ENCODE measurements around the gene RYR2. TPM values are rescaled to one million over a fixed set of nuclear protein-coding genes. Genes with fewer than 3 reads are reported as not detected.

RYR2 gene
- total and polyA plus RNA-seq, 9 of the 15 experiments (the other 6 are each of a cell fraction or from before 2014, with no cell fraction given): 0.03 to 0.42 (median 0.14) TPM

- no peak for ATAC-seq
- no peak for TF ChIP-seq ZNF354B (CRISPR knock-in tag; IDR thresholded peaks at IDR 0.05)
- TF ChIP-seq KAT8 (IDR thresholded peaks at IDR 0.05; ENCODE audit: low read depth): no peak
- TF ChIP-seq ZC3H8 (IDR thresholded peaks at IDR 0.05): no peak
- TF ChIP-seq SMAD3 (CRISPR knock-in tag; conservative IDR thresholded peaks at IDR 0.05): no peak
- TF ChIP-seq HNRNPLL (IDR thresholded peaks at IDR 0.05; ENCODE audit: low read depth, low read length, poor library complexity, severe bottlenecking): no peak
- TF ChIP-seq RHOXF2B (CRISPR knock-in tag; conservative IDR thresholded peaks at IDR 0.05): no peak
- no peak for TF ChIP-seq ZNF146 (CRISPR knock-in tag; IDR thresholded peaks at IDR 0.05; ENCODE audit: unreplicated experiment)
- no peak for TF ChIP-seq NR2F6 (CRISPR knock-in tag; IDR thresholded peaks at IDR 0.05)
- no peak for TF ChIP-seq PTRF (tag; IDR thresholded peaks at IDR 0.05)
- no peak for TF ChIP-seq CEBPG (CRISPR knock-in tag; IDR thresholded peaks at IDR 0.05)
- TF ChIP-seq CEBPG (tag; conservative IDR thresholded peaks at IDR 0.05 in 1 of 2, IDR thresholded peaks at IDR 0.05 in 1 of 2): no peak
- TF ChIP-seq ARID1B (IDR thresholded peaks at IDR 0.05): no peak
- H4K20me1 ChIP-seq (replicated peaks; ENCODE audit: control insufficient read depth, insufficient read depth, low read length): no peaks in the 10 kb centered on the region
- no peak overlapping the region for H3K4me3 ChIP-seq
- H3K27ac ChIP-seq (ENCODE audit: extremely low read depth, low read depth, low read length): no peak overlapping the region
- POLR2A ChIA-PET: no interaction called here
- CTCF ChIA-PET (ENCODE audit: low intra/inter-chr PET ratio): no interaction called here
- 0 out of 2 replicates have a peak, but pooled peaks cover under 1% of the 10 kb centered on the region for H3K9me3 ChIP-seq (replicated peaks; ENCODE audit: control insufficient read depth, insufficient read depth, low read depth, low read length)
- in situ Hi-C loops (cut with MboI): no loop called here
- H3K4me2 ChIP-seq (ENCODE audit: insufficient read depth, low read length): no peak overlapping the region
- no peaks in the 10 kb centered on the region for H3K4me1 ChIP-seq (replicated peaks in 1 of 2; ENCODE audit: control insufficient read depth in 2 of 2, insufficient read depth in 2 of 2, low read length in 2 of 2)
- BruUV-seq (replicated peaks): no TSS peak
- no peak overlapping the region for H2AFZ ChIP-seq (ENCODE audit: low read depth, low read length)
- no peaks in the 10 kb centered on the region for H3K27me3 ChIP-seq (ENCODE audit: control insufficient read depth in 2 of 2, insufficient read depth in 2 of 2, low read length in 2 of 2)
- FAIRE-seq: no peak
- intact Hi-C loops (cut with micrococcal nuclease): no loop called here
- H3K9me1 ChIP-seq (ENCODE audit: control insufficient read depth, insufficient read depth, low read length): no peaks in the 10 kb centered on the region
- no peak for DNase-seq (ENCODE audit: extremely low read depth in 1 of 4, low spot score in 3 of 4)
- H3K79me2 ChIP-seq (ENCODE audit: control insufficient read depth, insufficient read depth, low read length): no peaks in the 10 kb centered on the region
- H3K9ac ChIP-seq (ENCODE audit: insufficient read depth in 1 of 2, low read depth in 2 of 2, low read length in 2 of 2): no peak overlapping the region
- no peaks in the 10 kb centered on the region for H3K36me3 ChIP-seq (ENCODE audit: control insufficient read depth, insufficient read depth, low read length)
Measured at GRCh38 chr1:237737448-237737847, 695.5 kb downstream of the RYR2 start.
